Stimulated activated effector memory CD8-positive, alpha-beta T cell treated with anti-CD3 and anti-CD28 coated beads, Interleukin-12 subunit alpha, Interleukin-12 subunit beta, amount 100 ng/mL, for 72 hours (primary cell): ENCODE results near the gene FCHO2.
"Not testable (repeated sequence)": the region's sequence is repeated elsewhere in the genome, so short reads cannot be mapped to it uniquely, and the experiment has no call there.

Experiments used
- ATAC-seq: fragments of 150-1000 bp; cut with Tn5 transposase; 2 replicates; pipeline ENCODE4 v1.10.0; 2021
- DNase-seq, 2 donors: peaks; one replicate each; pipeline ENCODE4 v3.0.0; 2021 to 2022; ENCODE audit warnings: low spot score in 2 of 2
- H3K27ac Mint-ChIP-seq: one replicate; pipeline ENCODE4 v1.8.0; 2022; ENCODE audit warnings: mild to moderate bottlenecking, mixed read lengths
- H3K36me3 Mint-ChIP-seq: one replicate; pipeline ENCODE4 v1.8.0; 2022; ENCODE audit warnings: mild to moderate bottlenecking, mixed read lengths
- H3K4me1 Mint-ChIP-seq: one replicate; pipeline ENCODE4 v1.8.0; 2022; ENCODE audit warnings: mixed read lengths
- H3K4me3 Mint-ChIP-seq: one replicate; pipeline ENCODE4 v1.8.0; 2022; ENCODE audit warnings: mild to moderate bottlenecking, mixed read lengths
- H3K9me3 Mint-ChIP-seq: one replicate; pipeline ENCODE4 v1.8.0; 2022; ENCODE audit warnings: mixed read lengths

Gene FCHO2

GRCh38 chr5:72999916-73000315, 44.1 kb downstream of the FCHO2 start:
- ATAC-seq (no peak), DNase-seq (no peak)
- H3K4me1 Mint-ChIP-seq = no peaks in the 10 kb centered on the region
- no peaks in the 10 kb centered on the region for H3K9me3 Mint-ChIP-seq
- no peak overlapping the region for H3K27ac Mint-ChIP-seq
- no peak overlapping the region for H3K4me3 Mint-ChIP-seq
- no peaks in the 10 kb centered on the region for H3K36me3 Mint-ChIP-seq

- H3K27ac Mint-ChIP-seq = no peak overlapping the region
- ATAC-seq = no peak
- no peaks in the 10 kb centered on the region for H3K36me3 Mint-ChIP-seq
- no peak overlapping the region for H3K4me3 Mint-ChIP-seq
- no peaks in the 10 kb centered on the region for H3K4me1 Mint-ChIP-seq
- DNase-seq = no peak
- no peaks in the 10 kb centered on the region for H3K9me3 Mint-ChIP-seq
Measured at GRCh38 chr5:73005886-73006285, 50.0 kb downstream of the FCHO2 start.

GRCh38 chr5:73007051-73007450, 51.2 kb downstream of the FCHO2 start:
- no peaks in the 10 kb centered on the region for H3K36me3 Mint-ChIP-seq
- DNase-seq (no peak), ATAC-seq (no peak)
- no peak overlapping the region for H3K27ac Mint-ChIP-seq
- H3K4me1 Mint-ChIP-seq = no peaks in the 10 kb centered on the region
- no peaks in the 10 kb centered on the region for H3K9me3 Mint-ChIP-seq
- no peak overlapping the region for H3K4me3 Mint-ChIP-seq

GRCh38 chr5:73008831-73009230, 53.0 kb downstream of the FCHO2 start:
- no peaks in the 10 kb centered on the region for H3K4me1 Mint-ChIP-seq
- DNase-seq (no peak), ATAC-seq (no peak)
- H3K4me3 Mint-ChIP-seq = no peak overlapping the region
- no peaks in the 10 kb centered on the region for H3K9me3 Mint-ChIP-seq
- no peaks in the 10 kb centered on the region for H3K36me3 Mint-ChIP-seq
- H3K27ac Mint-ChIP-seq = no peak overlapping the region

GRCh38 chr5:73011612-73012011, 55.8 kb downstream of the FCHO2 start:
- not testable (repeated sequence) for H3K9me3 Mint-ChIP-seq, H3K27ac Mint-ChIP-seq, DNase-seq, H3K36me3 Mint-ChIP-seq, ATAC-seq, H3K4me3 Mint-ChIP-seq, H3K4me1 Mint-ChIP-seq

- no peak overlapping the region for H3K4me3 Mint-ChIP-seq
- no peaks in the 10 kb centered on the region for H3K4me1 Mint-ChIP-seq
- H3K36me3 Mint-ChIP-seq = no peaks in the 10 kb centered on the region
- DNase-seq (no peak), ATAC-seq (no peak)
- no peaks in the 10 kb centered on the region for H3K9me3 Mint-ChIP-seq
- H3K27ac Mint-ChIP-seq = no peak overlapping the region
Measured at GRCh38 chr5:73018892-73019291, 63.1 kb downstream of the FCHO2 start.

GRCh38 chr5:73019766-73020165, 63.9 kb downstream of the FCHO2 start:
- Mint-ChIP-seq H3K36me3 (no peaks in the 10 kb centered on the region), H3K27ac (no peak overlapping the region), H3K9me3 (no peaks in the 10 kb centered on the region), H3K4me1 (no peaks in the 10 kb centered on the region), H3K4me3 (no peak overlapping the region)
- ATAC-seq (peak; percentile 46), DNase-seq (no peak)

GRCh38 chr5:73022471-73023169, 66.8 kb downstream of the FCHO2 start:
- Mint-ChIP-seq H3K4me3 (no peak overlapping the region), H3K27ac (no peak overlapping the region), H3K36me3 (peaks cover 8% of the 10 kb centered on the region), H3K4me1 (no peaks in the 10 kb centered on the region), H3K9me3 (no peaks in the 10 kb centered on the region)
- ATAC-seq = no peak
- no peak for DNase-seq

- ATAC-seq, DNase-seq, H3K4me3 Mint-ChIP-seq, H3K4me1 Mint-ChIP-seq, H3K9me3 Mint-ChIP-seq, H3K27ac Mint-ChIP-seq: not testable (repeated sequence)
- H3K36me3 Mint-ChIP-seq = peaks cover 13% of the 10 kb centered on the region
Measured at GRCh38 chr5:73024946-73025544, 69.2 kb downstream of the FCHO2 start.

GRCh38 chr5:73027361-73027760, 71.5 kb downstream of the FCHO2 start:
- ATAC-seq (no peak), DNase-seq (no peak)
- Mint-ChIP-seq H3K4me3 (no peak overlapping the region), H3K9me3 (no peaks in the 10 kb centered on the region), H3K27ac (no peak overlapping the region), H3K36me3 (peaks cover 13% of the 10 kb centered on the region), H3K4me1 (no peaks in the 10 kb centered on the region)

- no peak for ATAC-seq
- Mint-ChIP-seq H3K36me3 (peaks cover 13% of the 10 kb centered on the region), H3K27ac (no peak overlapping the region), H3K4me1 (no peaks in the 10 kb centered on the region), H3K4me3 (no peak overlapping the region), H3K9me3 (no peaks in the 10 kb centered on the region)
- no peak for DNase-seq
Measured at GRCh38 chr5:73027816-73028215, 72.0 kb downstream of the FCHO2 start.

GRCh38 chr5:73028991-73029595, 73.3 kb downstream of the FCHO2 start:
- Mint-ChIP-seq H3K27ac (no peak overlapping the region), H3K9me3 (no peaks in the 10 kb centered on the region), H3K4me1 (no peaks in the 10 kb centered on the region), H3K4me3 (no peak overlapping the region), H3K36me3 (peaks cover 13% of the 10 kb centered on the region)
- ATAC-seq (no peak), DNase-seq (no peak)

GRCh38 chr5:73030531-73030930, 74.7 kb downstream of the FCHO2 start:
- no peak for ATAC-seq
- no peak for DNase-seq
- Mint-ChIP-seq H3K27ac (no peak overlapping the region), H3K36me3 (peaks cover 13% of the 10 kb centered on the region), H3K4me3 (no peak overlapping the region), H3K9me3 (no peaks in the 10 kb centered on the region), H3K4me1 (no peaks in the 10 kb centered on the region)

- Mint-ChIP-seq H3K4me3 (no peak overlapping the region), H3K9me3 (no peaks in the 10 kb centered on the region), H3K27ac (no peak overlapping the region), H3K36me3 (peaks cover 8% of the 10 kb centered on the region), H3K4me1 (no peaks in the 10 kb centered on the region)
- ATAC-seq = no peak
- DNase-seq = no peak
Measured at GRCh38 chr5:73030995-73031394, 75.2 kb downstream of the FCHO2 start.

- H3K4me3 Mint-ChIP-seq = no peak overlapping the region
- no peak overlapping the region for H3K27ac Mint-ChIP-seq
- H3K36me3 Mint-ChIP-seq = peaks cover 6% of the 10 kb centered on the region
- ATAC-seq = no peak
- DNase-seq = no peak
- no peaks in the 10 kb centered on the region for H3K4me1 Mint-ChIP-seq
- no peaks in the 10 kb centered on the region for H3K9me3 Mint-ChIP-seq
Measured at GRCh38 chr5:73031839-73032238, 76.0 kb downstream of the FCHO2 start.

- H3K4me3 Mint-ChIP-seq = no peak overlapping the region
- H3K36me3 Mint-ChIP-seq = peaks cover 5% of the 10 kb centered on the region
- DNase-seq (no peak), ATAC-seq (no peak)
- no peaks in the 10 kb centered on the region for H3K9me3 Mint-ChIP-seq
- no peaks in the 10 kb centered on the region for H3K4me1 Mint-ChIP-seq
- H3K27ac Mint-ChIP-seq = no peak overlapping the region
Measured at GRCh38 chr5:73032635-73033034, 76.8 kb downstream of the FCHO2 start.
